ENCODE results near the gene C16orf95.
"Not testable (repeated sequence)": the region's sequence is repeated elsewhere in the genome, so short reads cannot be mapped to it uniquely, and the experiment has no call there.

C16orf95 gene

GRCh38 chr16:87342978-87343752 lies 26.0 kb upstream of the C16orf95 start:
- DNase-seq (ENCODE audit: low spot score) = no peak
- TF ChIP-seq CTCF (IDR thresholded peaks at IDR 0.05; ENCODE audit: borderline replicate concordance, control extremely low read depth, extremely low read depth, insufficient read depth, missing control alignments) = no peak
- in situ Hi-C loops (cut with MboI; ENCODE audit: low sequenced_read_pairs, unreplicated experiment) = no loop called here

DNA sequence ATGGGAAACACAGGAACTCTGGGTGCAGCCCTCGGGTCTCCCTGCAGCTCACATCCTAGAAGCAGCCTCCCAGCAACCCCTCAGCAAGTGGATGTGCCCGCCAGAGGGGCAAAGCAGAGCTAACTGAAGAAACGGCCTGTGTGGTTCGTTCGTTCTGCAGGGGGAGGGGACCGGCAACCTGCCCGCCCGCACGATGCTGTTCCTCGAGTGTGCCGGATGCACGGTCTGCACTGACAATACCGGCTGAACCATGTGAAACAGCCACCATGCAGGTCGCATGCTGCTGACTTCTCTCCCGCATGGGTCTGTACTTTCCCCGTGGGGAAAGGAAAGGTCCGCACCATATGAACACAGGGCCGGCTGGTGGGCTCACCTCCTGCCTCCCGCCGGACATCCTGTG lies 25.3 kb upstream of the C16orf95 start:
- TF ChIP-seq CTCF (IDR thresholded peaks at IDR 0.05; ENCODE audit: borderline replicate concordance, control extremely low read depth, extremely low read depth, insufficient read depth, missing control alignments) = no peak
- in situ Hi-C loops (cut with MboI; ENCODE audit: low sequenced_read_pairs, unreplicated experiment) = no loop called here
- DNase-seq (ENCODE audit: low spot score) = no peak

DNA sequence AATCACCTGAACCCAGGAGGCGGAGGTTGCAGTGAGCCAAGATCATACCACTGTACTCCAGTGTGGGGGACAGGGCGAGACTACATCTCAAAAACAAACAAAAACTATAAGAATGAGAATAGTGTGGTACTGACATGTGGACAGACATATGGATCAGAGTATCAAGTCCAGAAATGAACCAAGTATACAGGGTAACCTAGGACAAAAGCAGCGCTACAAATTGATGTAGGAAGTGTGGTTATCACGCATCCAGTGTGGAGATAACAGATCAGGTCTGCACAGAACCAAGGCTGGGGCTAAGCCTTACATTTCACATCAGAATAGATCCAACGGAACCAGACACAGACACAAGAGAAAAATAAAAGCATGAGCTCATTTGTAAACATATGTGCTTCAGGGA lies 23.0 kb upstream of the C16orf95 start:
- in situ Hi-C loops (cut with MboI; ENCODE audit: low sequenced_read_pairs, unreplicated experiment) = no loop called here
- TF ChIP-seq CTCF (IDR thresholded peaks at IDR 0.05; ENCODE audit: borderline replicate concordance, control extremely low read depth, extremely low read depth, insufficient read depth, missing control alignments) = no peak
- DNase-seq (ENCODE audit: low spot score) = no peak

GRCh38 chr16:87339724-87340105 lies 22.5 kb upstream of the C16orf95 start:
- DNase-seq (ENCODE audit: low spot score); in situ Hi-C loops (cut with MboI; ENCODE audit: low sequenced_read_pairs, unreplicated experiment): not testable (repeated sequence)

DNA sequence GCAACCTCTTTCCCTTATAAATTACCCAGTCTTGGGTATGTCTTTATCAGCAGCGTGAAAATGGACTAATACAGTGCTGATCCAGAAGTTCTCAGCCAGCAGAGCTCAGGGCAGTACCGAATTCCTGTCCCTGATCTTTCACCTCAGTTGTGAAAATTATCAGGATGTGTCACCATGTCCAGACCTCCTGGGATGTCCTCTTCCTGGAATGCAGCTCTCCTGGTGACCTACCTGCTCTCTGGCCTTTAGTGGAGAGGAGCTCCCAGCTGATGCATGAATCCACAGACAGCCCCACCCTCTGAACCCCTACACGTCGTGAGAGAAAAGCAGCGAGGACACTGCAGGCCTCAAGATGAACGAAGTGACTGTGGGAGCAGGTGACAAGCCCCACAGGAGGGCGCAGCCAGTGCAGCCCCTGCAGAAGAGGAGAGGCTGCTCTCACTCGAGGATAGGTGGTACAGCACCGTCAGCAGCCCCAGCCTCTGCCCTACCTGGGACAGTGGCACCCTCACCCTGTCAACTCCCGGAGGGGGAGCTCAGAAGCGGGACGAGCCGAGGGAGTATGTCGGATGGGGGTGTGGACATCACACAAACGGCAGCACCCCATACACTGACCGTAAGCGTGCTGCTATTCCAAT lies 22.0 kb upstream of the C16orf95 start:
- no peak for DNase-seq (ENCODE audit: low spot score)
- no peak for TF ChIP-seq CTCF (IDR thresholded peaks at IDR 0.05; ENCODE audit: borderline replicate concordance, control extremely low read depth, extremely low read depth, insufficient read depth, missing control alignments)
- in situ Hi-C loops (cut with MboI; ENCODE audit: low sequenced_read_pairs, unreplicated experiment) = no loop called here

- in situ Hi-C loops (cut with MboI; ENCODE audit: low sequenced_read_pairs, unreplicated experiment) = no loop called here
- no peak for TF ChIP-seq CTCF (IDR thresholded peaks at IDR 0.05; ENCODE audit: borderline replicate concordance, control extremely low read depth, extremely low read depth, insufficient read depth, missing control alignments)
- no peak for DNase-seq (ENCODE audit: low spot score)
Measured at GRCh38 chr16:87338155-87338765, 21.1 kb upstream of the C16orf95 start.

- in situ Hi-C loops (cut with MboI; ENCODE audit: low sequenced_read_pairs, unreplicated experiment) = no loop called here
- DNase-seq (ENCODE audit: low spot score) = no peak
- TF ChIP-seq CTCF (IDR thresholded peaks at IDR 0.05; ENCODE audit: borderline replicate concordance, control extremely low read depth, extremely low read depth, insufficient read depth, missing control alignments) = no peak
Measured at GRCh38 chr16:87337262-87337771, 20.1 kb upstream of the C16orf95 start.

Data from GM13976 (cell line).